Panc1 (cell line): ENCODE measurements around the gene ZFYVE21. TPM values are rescaled to one million over a fixed set of nuclear protein-coding genes. Genes with fewer than 3 reads are reported as not detected.

ENCODE experiments used
- ATAC-seq: fragments of 200-7000 bp; cut with Tn5 transposase; 2 replicates; pipeline ENCODE4 v1.9.1; 2020; ENCODE audit warnings: mild to moderate bottlenecking, moderate library complexity
- BruUV-seq: library from RNA; stranded (reverse); fragments of 400-500 nt; replicated peaks from 2 replicates; lab custom pipeline; 2021; lab: Mats Ljungman, UMichigan
- CTCF ChIA-PET: fragments of 300-600 bp; sonication (Branson Sonifier 250); formaldehyde crosslinking; loops from one replicate; lab custom pipeline; 2022; ENCODE audit warnings: antibody characterized with exemption; lab: Charles Lee
- POLR2A ChIA-PET: fragments of 300-600 bp; sonication (Branson Sonifier 250); formaldehyde crosslinking; loops from one replicate; lab custom pipeline; 2022; ENCODE audit warnings: antibody characterized with exemption; lab: Charles Lee
- DNase-seq: peaks from one replicate; pipeline ENCODE4 v3.0.0-alpha.2; 2010; ENCODE audit warnings: low read depth, low spot score
- H3K27ac ChIP-seq: 2 replicates; pipeline ENCODE4 v1.5.1; 2011; ENCODE audit warnings: mild to moderate bottlenecking, low read length, inconsistent platforms
- H3K27me3 ChIP-seq: fragments of 200-500 bp; sonication (Bioruptor generic); 2 replicates; pipeline ENCODE4 v1.6.0; 2014; ENCODE audit warnings: low read length, inconsistent platforms; ENCODE audit not compliant: control insufficient read depth, insufficient read depth
- H3K36me3 ChIP-seq: fragments of 200-500 bp; sonication (Bioruptor generic); 2 replicates; pipeline ENCODE4 v1.5.1; 2014; ENCODE audit warnings: inconsistent platforms, mild to moderate bottlenecking, low read length, moderate library complexity; ENCODE audit not compliant: control insufficient read depth, insufficient read depth
- H3K4me1 ChIP-seq: 2 replicates; pipeline ENCODE4 v1.5.1; 2011; ENCODE audit warnings: inconsistent platforms, mild to moderate bottlenecking, low read length, moderate library complexity; ENCODE audit not compliant: control insufficient read depth, insufficient read depth
- H3K4me3 ChIP-seq, 2 experiments: 2 replicates each; pipeline ENCODE4 v1.5.1; 2011 to 2012; ENCODE audit warnings: low read depth in 2 of 2, low read length in 2 of 2, mild to moderate bottlenecking in 2 of 2, inconsistent platforms in 1 of 2, moderate library complexity in 1 of 2
- H3K9me3 ChIP-seq: fragments of 200-500 bp; sonication (Bioruptor generic); 2 replicates; pipeline ENCODE4 v1.5.1; 2014; ENCODE audit warnings: low read depth, mild to moderate bottlenecking, inconsistent platforms, low read length, moderate library complexity; ENCODE audit not compliant: control insufficient read depth, insufficient read depth
- POLR2AphosphoS5 ChIP-seq: IDR thresholded peaks from 2 replicates; pipeline ENCODE4 v1.6.1; 2012; ENCODE audit warnings: mild to moderate bottlenecking, low read depth, low read length, moderate library complexity
- SIN3A ChIP-seq: IDR thresholded peaks from 2 replicates; pipeline ENCODE4 v1.6.1; 2012; ENCODE audit warnings: low read depth, mild to moderate bottlenecking, low read length, moderate library complexity, borderline replicate concordance; ENCODE audit not compliant: insufficient read depth
- TCF7L2 ChIP-seq: IDR thresholded peaks from 2 replicates; pipeline ENCODE4 v1.6.1; 2011; ENCODE audit warnings: mild to moderate bottlenecking, low read depth, low read length, inconsistent platforms
- in situ Hi-C: cut with HindIII; loops from 2 replicates; pipeline ENCODE4 v1.10.0; 2016; ENCODE audit warnings: low sequenced_read_pairs, low pct_unique_long_range_greater_than_20kb
- intact Hi-C: fragments of 100-400 bp; cut with micrococcal nuclease; formaldehyde crosslinking; loops from one replicate; pipeline ENCODE4 v1.10.0; 2022; ENCODE audit not compliant: unreplicated experiment
- total RNA-seq: library from RNA; stranded (reverse); gene quantifications from one replicate; pipeline ENCODE4 v1.2.1, GENCODE V29; 2021; ENCODE audit not compliant: unreplicated experiment
- TF ChIP-seq, protein P1 (sequence below): fragments of 450-650 bp; IDR thresholded peaks from 2 replicates; pipeline ENCODE4 v1.5.1; 2017; ENCODE audit warnings: mild to moderate bottlenecking
- TF ChIP-seq, protein P2 (sequence below), 2 experiments: IDR thresholded peaks; 2 replicates each; pipeline ENCODE4 v1.6.1; 2011 to 2012; ENCODE audit warnings: low read depth in 2 of 2, control low read depth in 1 of 2, low read length in 1 of 2, mild to moderate bottlenecking in 1 of 2, moderate library complexity in 1 of 2; ENCODE audit not compliant: insufficient read depth in 1 of 2

Gene ZFYVE21
- total RNA-seq, 1 experiment from 2014 or later: 41.8 TPM

DNA sequence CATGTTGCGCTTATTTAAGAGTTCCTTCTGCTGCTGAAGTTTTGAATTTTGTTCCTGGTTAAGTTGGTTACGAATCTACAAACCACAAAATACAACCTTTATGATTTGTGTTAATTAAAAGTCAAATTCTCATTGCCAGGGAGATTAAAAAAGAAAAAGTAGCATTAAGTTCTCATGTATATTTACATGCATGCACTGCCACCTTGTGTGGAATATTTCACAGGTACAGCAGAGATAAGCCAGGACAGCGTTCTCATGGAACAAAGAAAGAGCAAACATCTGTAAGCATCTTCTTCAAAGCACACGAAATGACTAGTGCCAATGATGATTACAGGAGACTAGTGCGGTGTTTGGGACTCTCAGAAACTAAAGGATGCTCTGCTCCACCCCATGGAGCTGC lies 34.2 kb downstream of the ZFYVE21 start:
- POLR2A ChIA-PET: no interaction called here
- no peaks in the 10 kb centered on the region for H3K36me3 ChIP-seq
- DNase-seq (no peak), ATAC-seq (no peak)
- no peak overlapping the region for H3K4me3 ChIP-seq
- in situ Hi-C loops (no loop called here), intact Hi-C loops (no loop called here)
- no peaks in the 10 kb centered on the region for H3K27me3 ChIP-seq
- no peaks in the 10 kb centered on the region for H3K9me3 ChIP-seq
- H3K4me1 ChIP-seq: no peaks in the 10 kb centered on the region
- BruUV-seq: no TSS peak
- TF ChIP-seq, protein P1, sequence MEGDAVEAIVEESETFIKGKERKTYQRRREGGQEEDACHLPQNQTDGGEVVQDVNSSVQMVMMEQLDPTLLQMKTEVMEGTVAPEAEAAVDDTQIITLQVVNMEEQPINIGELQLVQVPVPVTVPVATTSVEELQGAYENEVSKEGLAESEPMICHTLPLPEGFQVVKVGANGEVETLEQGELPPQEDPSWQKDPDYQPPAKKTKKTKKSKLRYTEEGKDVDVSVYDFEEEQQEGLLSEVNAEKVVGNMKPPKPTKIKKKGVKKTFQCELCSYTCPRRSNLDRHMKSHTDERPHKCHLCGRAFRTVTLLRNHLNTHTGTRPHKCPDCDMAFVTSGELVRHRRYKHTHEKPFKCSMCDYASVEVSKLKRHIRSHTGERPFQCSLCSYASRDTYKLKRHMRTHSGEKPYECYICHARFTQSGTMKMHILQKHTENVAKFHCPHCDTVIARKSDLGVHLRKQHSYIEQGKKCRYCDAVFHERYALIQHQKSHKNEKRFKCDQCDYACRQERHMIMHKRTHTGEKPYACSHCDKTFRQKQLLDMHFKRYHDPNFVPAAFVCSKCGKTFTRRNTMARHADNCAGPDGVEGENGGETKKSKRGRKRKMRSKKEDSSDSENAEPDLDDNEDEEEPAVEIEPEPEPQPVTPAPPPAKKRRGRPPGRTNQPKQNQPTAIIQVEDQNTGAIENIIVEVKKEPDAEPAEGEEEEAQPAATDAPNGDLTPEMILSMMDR: no peak
- H3K27ac ChIP-seq: no peak overlapping the region
- CTCF ChIA-PET: no interaction called here

- DNase-seq (no peak), ATAC-seq (no peak)
- H3K27ac ChIP-seq: no peak overlapping the region
- POLR2A ChIA-PET: no interaction called here
- no peaks in the 10 kb centered on the region for H3K27me3 ChIP-seq
- in situ Hi-C loops: no loop called here
- CTCF ChIA-PET: interaction anchor here (0.7 kb wide), 1 partner anchor 41 kb away, joined by 4 read pairs; no protein-coding TSS in a partner anchor
- H3K9me3 ChIP-seq: no peaks in the 10 kb centered on the region
- no peaks in the 10 kb centered on the region for H3K4me1 ChIP-seq
- TF ChIP-seq, protein P2, sequence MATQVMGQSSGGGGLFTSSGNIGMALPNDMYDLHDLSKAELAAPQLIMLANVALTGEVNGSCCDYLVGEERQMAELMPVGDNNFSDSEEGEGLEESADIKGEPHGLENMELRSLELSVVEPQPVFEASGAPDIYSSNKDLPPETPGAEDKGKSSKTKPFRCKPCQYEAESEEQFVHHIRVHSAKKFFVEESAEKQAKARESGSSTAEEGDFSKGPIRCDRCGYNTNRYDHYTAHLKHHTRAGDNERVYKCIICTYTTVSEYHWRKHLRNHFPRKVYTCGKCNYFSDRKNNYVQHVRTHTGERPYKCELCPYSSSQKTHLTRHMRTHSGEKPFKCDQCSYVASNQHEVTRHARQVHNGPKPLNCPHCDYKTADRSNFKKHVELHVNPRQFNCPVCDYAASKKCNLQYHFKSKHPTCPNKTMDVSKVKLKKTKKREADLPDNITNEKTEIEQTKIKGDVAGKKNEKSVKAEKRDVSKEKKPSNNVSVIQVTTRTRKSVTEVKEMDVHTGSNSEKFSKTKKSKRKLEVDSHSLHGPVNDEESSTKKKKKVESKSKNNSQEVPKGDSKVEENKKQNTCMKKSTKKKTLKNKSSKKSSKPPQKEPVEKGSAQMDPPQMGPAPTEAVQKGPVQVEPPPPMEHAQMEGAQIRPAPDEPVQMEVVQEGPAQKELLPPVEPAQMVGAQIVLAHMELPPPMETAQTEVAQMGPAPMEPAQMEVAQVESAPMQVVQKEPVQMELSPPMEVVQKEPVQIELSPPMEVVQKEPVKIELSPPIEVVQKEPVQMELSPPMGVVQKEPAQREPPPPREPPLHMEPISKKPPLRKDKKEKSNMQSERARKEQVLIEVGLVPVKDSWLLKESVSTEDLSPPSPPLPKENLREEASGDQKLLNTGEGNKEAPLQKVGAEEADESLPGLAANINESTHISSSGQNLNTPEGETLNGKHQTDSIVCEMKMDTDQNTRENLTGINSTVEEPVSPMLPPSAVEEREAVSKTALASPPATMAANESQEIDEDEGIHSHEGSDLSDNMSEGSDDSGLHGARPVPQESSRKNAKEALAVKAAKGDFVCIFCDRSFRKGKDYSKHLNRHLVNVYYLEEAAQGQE (IDR thresholded peaks at IDR 0.05; ENCODE audit: insufficient read depth in 1 of 2, low read depth in 2 of 2, low read length in 1 of 2): no peak
- TF ChIP-seq SIN3A (no peak), POLR2AphosphoS5 (no peak), TCF7L2 (no peak)
- TF ChIP-seq, protein P1: no peak
- no TSS peak for BruUV-seq
- no peak overlapping the region for H3K4me3 ChIP-seq
- H3K36me3 ChIP-seq: no peaks in the 10 kb centered on the region
- intact Hi-C loops: no loop called here
Observed at GRCh38 chr14:103753774-103754173, 38.2 kb downstream of the ZFYVE21 start.

GRCh38 chr14:103755060-103755459 lies 39.5 kb downstream of the ZFYVE21 start:
- TF ChIP-seq, protein P1: no peak
- no peak for TF ChIP-seq SIN3A
- TF ChIP-seq, protein P2 (IDR thresholded peaks at IDR 0.05; ENCODE audit: insufficient read depth in 1 of 2, low read depth in 2 of 2, low read length in 1 of 2): no peak
- no peak for TF ChIP-seq TCF7L2
- no peak for TF ChIP-seq POLR2AphosphoS5
- no TSS peak for BruUV-seq
- DNase-seq (no peak), ATAC-seq (no peak)
- ChIA-PET CTCF (no interaction called here), POLR2A (no interaction called here)
- Histone ChIP-seq H3K27me3 (no peaks in the 10 kb centered on the region), H3K4me1 (no peaks in the 10 kb centered on the region), H3K4me3 (no peak overlapping the region), H3K27ac (no peak overlapping the region), H3K36me3 (no peaks in the 10 kb centered on the region), H3K9me3 (no peaks in the 10 kb centered on the region)
- in situ Hi-C loops: no loop called here
- intact Hi-C loops: no loop called here
